Skeletal muscle tissue (tissue), 4 donors: Measurements from ENCODE around the gene MCM9. TPM values are rescaled to one million over a fixed set of nuclear protein-coding genes. Genes with fewer than 3 reads are reported as not detected.

Experiments used
- H3K27ac ChIP-seq: one replicate; pipeline ENCODE4 v1.7.0; 2013; ENCODE audit warnings: mild to moderate bottlenecking, low read depth, low read length, inconsistent platforms
- H3K27me3 ChIP-seq, 3 donors: one replicate each; pipeline ENCODE4 v1.7.0; 2013; ENCODE audit warnings: low read length in 3 of 3; ENCODE audit not compliant: control insufficient read depth in 3 of 3, insufficient read depth in 3 of 3
- H3K36me3 ChIP-seq, 3 donors: one replicate each; pipeline ENCODE4 v1.7.0; 2013; ENCODE audit warnings: low read length in 3 of 3; ENCODE audit not compliant: control insufficient read depth in 3 of 3, insufficient read depth in 3 of 3
- H3K4me1 ChIP-seq, 3 donors: one replicate each; pipeline ENCODE4 v1.7.0; 2013; ENCODE audit warnings: low read length in 3 of 3, mild to moderate bottlenecking in 3 of 3; ENCODE audit not compliant: control insufficient read depth in 3 of 3, insufficient read depth in 3 of 3
- H3K4me3 ChIP-seq, 3 donors: one replicate each; pipeline ENCODE4 v1.7.0; 2013; ENCODE audit warnings: low read length in 3 of 3
- H3K9ac ChIP-seq, 3 donors: one replicate each; pipeline ENCODE4 v1.7.0; 2013; ENCODE audit warnings: low read length in 3 of 3, mild to moderate bottlenecking in 3 of 3, moderate library complexity in 2 of 3, low read depth in 1 of 3
- H3K9me3 ChIP-seq, 3 donors: one replicate each; pipeline ENCODE4 v1.7.0; 2013; ENCODE audit warnings: low read length in 3 of 3; ENCODE audit not compliant: control insufficient read depth in 3 of 3
- total RNA-seq: library from RNA; depleted of rRNA; stranded (reverse); fragments of >200 nt; gene quantifications from one replicate; pipeline ENCODE4 v1.2.3, GENCODE V29; 2014
- donor health status: Osteomylitis.

Gene MCM9
- total RNA-seq, 1 donor from 2014 or later = 13.6 TPM

- no peak overlapping the region for H3K27ac ChIP-seq
- H3K27me3 ChIP-seq = no peaks in the 10 kb centered on the region
- no peaks in the 10 kb centered on the region for H3K9me3 ChIP-seq
- H3K4me1 ChIP-seq = peaks cover 4 to 8% (median 6%) of the 10 kb centered on the region in 3 donors
- no peaks in the 10 kb centered on the region for H3K36me3 ChIP-seq
- no peak overlapping the region for H3K9ac ChIP-seq
- no peak overlapping the region for H3K4me3 ChIP-seq
Measured at GRCh38 chr6:118781897-118782296, 153.1 kb downstream of the MCM9 start.

DNA sequence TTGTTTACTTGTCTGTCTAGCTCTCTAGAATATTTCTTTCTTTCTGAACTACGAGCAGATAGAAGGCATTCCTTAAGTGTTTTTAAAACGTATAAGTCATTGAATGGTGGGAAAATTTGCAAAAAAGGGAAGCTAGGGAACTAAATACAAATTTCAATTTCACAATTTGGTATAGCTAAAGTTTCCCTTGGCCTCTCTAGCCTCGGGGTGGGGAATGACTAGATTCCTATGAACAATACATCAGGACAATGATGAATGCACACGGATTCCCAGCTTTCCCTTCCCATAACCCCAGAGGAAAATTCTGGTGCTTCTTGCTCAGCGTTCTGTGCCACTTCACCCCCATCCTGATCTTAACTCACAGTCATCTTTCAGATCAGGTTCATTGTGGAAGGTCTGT is 154.3 kb downstream of the MCM9 start:
- Histone ChIP-seq H3K4me3 (no peak overlapping the region), H3K27ac (no peak overlapping the region), H3K9me3 (no peaks in the 10 kb centered on the region), H3K9ac (no peak overlapping the region), H3K4me1 (peaks cover 7 to 11% (median 8%) of the 10 kb centered on the region in 3 donors), H3K27me3 (no peaks in the 10 kb centered on the region), H3K36me3 (no peaks in the 10 kb centered on the region)

GRCh38 chr6:118776607-118777549 is 158.1 kb downstream of the MCM9 start:
- H3K36me3 ChIP-seq = no peaks in the 10 kb centered on the region
- peak overlapping the region; percentile 51 to 58 (median 52) for H3K4me3 ChIP-seq
- H3K4me1 ChIP-seq = peaks cover 4 to 10% (median 8%) of the 10 kb centered on the region in 3 donors
- H3K27ac ChIP-seq = no peak overlapping the region
- H3K27me3 ChIP-seq = no peaks in the 10 kb centered on the region
- no peaks in the 10 kb centered on the region for H3K9me3 ChIP-seq
- H3K9ac ChIP-seq = peak overlapping the region; percentile 48 to 65 (median 53)

DNA sequence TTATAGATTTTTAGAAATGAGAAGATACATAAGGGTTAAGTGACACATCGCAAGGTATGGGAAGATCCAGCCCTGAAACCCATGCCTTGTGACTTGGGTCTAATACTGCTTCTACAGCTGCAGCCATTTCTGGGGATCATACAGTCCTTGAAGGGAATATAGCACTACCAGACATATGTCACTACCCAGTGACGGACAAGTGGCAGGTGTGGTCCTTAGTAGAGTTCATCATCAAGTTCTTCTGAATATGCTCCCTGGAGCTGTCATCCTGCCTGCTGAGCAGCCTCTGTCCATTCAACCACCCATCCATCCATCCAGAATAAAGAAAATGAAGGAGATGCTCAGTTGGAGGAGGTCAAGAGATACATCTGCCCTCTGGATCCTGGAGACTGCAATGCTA is 159.6 kb downstream of the MCM9 start:
- Histone ChIP-seq H3K27ac (no peak overlapping the region), H3K4me1 (peaks cover 4 to 10% (median 8%) of the 10 kb centered on the region in 3 donors), H3K9me3 (no peaks in the 10 kb centered on the region), H3K36me3 (no peaks in the 10 kb centered on the region), H3K4me3 (no peak overlapping the region), H3K27me3 (no peaks in the 10 kb centered on the region), H3K9ac (no peak overlapping the region)

DNA sequence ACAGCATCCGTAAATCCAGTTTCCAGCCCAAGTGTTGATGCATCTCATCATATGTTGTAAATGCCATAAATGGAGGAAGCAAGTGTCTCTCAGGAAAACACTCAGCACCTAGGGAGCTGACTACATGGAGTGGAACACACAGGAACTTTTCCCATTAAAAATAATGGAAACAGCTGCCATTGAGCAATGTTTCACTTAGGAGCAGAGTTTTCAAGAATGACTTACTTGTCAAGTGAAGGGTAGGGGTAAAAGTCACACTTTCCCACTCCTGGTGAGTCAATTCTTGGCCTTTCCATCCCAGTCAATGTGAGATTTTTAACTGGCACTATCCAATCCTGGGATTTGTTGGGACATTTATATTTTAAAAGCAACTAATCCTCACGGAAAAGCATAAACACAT is 160.4 kb downstream of the MCM9 start:
- Histone ChIP-seq H3K4me1 (peaks cover 4 to 10% (median 8%) of the 10 kb centered on the region in 3 donors), H3K27me3 (no peaks in the 10 kb centered on the region), H3K4me3 (no peak overlapping the region), H3K27ac (no peak overlapping the region), H3K9ac (no peak overlapping the region), H3K9me3 (no peaks in the 10 kb centered on the region), H3K36me3 (no peaks in the 10 kb centered on the region)

- no peaks in the 10 kb centered on the region for H3K36me3 ChIP-seq
- no peaks in the 10 kb centered on the region for H3K27me3 ChIP-seq
- H3K4me3 ChIP-seq = no peak overlapping the region
- H3K9me3 ChIP-seq = no peaks in the 10 kb centered on the region
- peaks cover 7 to 20% (median 17%) of the 10 kb centered on the region in 3 donors for H3K4me1 ChIP-seq
- H3K27ac ChIP-seq = no peak overlapping the region
- H3K9ac ChIP-seq = no peak overlapping the region
Measured at GRCh38 chr6:118772886-118773285, 162.1 kb downstream of the MCM9 start.

DNA sequence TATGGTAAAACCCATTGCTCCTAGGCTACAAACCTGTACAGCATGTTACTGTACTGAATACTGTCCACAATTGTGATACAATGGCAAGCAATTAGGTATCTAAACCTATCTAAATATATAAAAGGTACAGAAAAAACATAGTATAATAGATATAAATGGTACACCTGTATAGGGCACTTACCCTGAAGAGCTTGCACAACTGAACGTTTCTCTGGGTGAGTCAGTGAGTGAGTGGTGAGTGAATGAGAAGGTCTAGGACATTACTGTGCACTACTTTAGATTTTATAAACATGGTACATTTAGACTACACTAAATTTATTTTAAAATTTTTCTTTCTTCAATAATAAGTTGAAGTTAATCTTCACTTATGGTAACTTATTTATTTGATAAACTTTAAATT is 163.7 kb downstream of the MCM9 start:
- Histone ChIP-seq H3K27ac (no peak overlapping the region), H3K4me1 (peaks cover 3 to 14% (median 10%) of the 10 kb centered on the region in 3 donors), H3K4me3 (no peak overlapping the region), H3K27me3 (no peaks in the 10 kb centered on the region), H3K9me3 (no peaks in the 10 kb centered on the region), H3K9ac (no peak overlapping the region), H3K36me3 (no peaks in the 10 kb centered on the region)

GRCh38 chr6:118770835-118771234 is 164.1 kb downstream of the MCM9 start:
- Histone ChIP-seq H3K4me3 (no peak overlapping the region), H3K4me1 (peaks cover 3 to 14% (median 10%) of the 10 kb centered on the region in 3 donors), H3K36me3 (no peaks in the 10 kb centered on the region), H3K27ac (no peak overlapping the region), H3K9ac (no peak overlapping the region), H3K27me3 (no peaks in the 10 kb centered on the region), H3K9me3 (no peaks in the 10 kb centered on the region)

DNA sequence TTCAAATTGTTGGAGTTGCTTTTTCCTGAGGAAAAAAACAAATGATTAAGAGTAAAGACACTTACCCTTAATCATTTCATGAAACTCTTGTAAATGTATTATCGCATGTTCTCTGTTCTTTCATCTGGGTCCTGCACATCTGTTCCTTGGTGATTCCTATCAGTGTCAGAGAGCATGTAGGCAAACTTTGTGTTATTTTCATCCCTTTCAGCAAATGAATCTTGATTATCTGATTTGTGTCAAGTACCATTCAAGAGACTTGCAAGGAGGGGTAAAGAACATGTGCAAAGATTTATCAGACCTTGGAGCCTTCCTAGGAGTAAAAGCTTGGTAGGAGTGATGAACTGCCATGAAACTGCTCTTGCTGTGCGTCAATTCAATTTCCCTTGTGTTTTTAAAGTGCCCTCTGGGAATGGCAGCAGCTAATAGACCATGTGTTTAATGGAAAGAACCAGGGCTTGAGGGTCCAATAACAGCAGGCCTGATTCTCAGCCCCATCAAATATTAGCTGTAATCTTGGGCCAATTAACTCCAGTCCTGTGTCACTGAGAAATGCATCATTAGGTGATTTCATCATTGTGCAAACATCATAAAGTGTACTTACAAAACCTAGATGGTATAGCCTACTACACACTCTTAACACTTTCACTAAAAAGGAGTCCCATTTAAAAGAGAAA is 164.7 kb downstream of the MCM9 start:
- Histone ChIP-seq H3K36me3 (no peaks in the 10 kb centered on the region), H3K27me3 (no peaks in the 10 kb centered on the region), H3K4me3 (no peak overlapping the region), H3K27ac (no peak overlapping the region), H3K4me1 (peaks cover 3 to 11% (median 10%) of the 10 kb centered on the region in 3 donors), H3K9me3 (no peaks in the 10 kb centered on the region), H3K9ac (no peak overlapping the region)

GRCh38 chr6:118768904-118769325 is 166.0 kb downstream of the MCM9 start:
- no peaks in the 10 kb centered on the region for H3K36me3 ChIP-seq
- no peak overlapping the region for H3K4me3 ChIP-seq
- H3K27ac ChIP-seq = peak overlapping the region; percentile 38
- no peaks in the 10 kb centered on the region for H3K27me3 ChIP-seq
- no peak overlapping the region for H3K9ac ChIP-seq
- peaks cover 3 to 11% (median 10%) of the 10 kb centered on the region in 3 donors for H3K4me1 ChIP-seq
- no peaks in the 10 kb centered on the region for H3K9me3 ChIP-seq
